GM23248 (cell line): ENCODE results near the gene BCL7A. TPM values are rescaled to one million over a fixed set of nuclear protein-coding genes. Genes with fewer than 3 reads are reported as not detected.
A peak's percentile ranks its signal among the peaks of the same experiment; 100 is the strongest.

Source experiments
- DNase-seq: peaks from one replicate; pipeline ENCODE4 v3.0.0-alpha.2; 2015
- H2AFZ ChIP-seq: fragments of 200-600 bp; sonication (generic); 2 replicates; pipeline ENCODE4 v1.6.1; 2016; ENCODE audit warnings: antibody characterized with exemption
- H3F3A ChIP-seq: fragments of 200-600 bp; sonication (generic); 2 replicates; pipeline ENCODE4 v1.6.1; 2016; ENCODE audit warnings: mild to moderate bottlenecking, antibody characterized with exemption, mixed run types; ENCODE audit not compliant: insufficient read depth
- H3K27ac ChIP-seq: fragments of 200-600 bp; sonication (generic); 2 replicates; pipeline ENCODE4 v1.5.1; 2016; ENCODE audit warnings: mild to moderate bottlenecking
- H3K27me3 ChIP-seq: fragments of 200-600 bp; sonication (generic); replicated peaks from 2 replicates; pipeline ENCODE4 v1.6.1; 2016; ENCODE audit warnings: mild to moderate bottlenecking; ENCODE audit not compliant: insufficient read depth
- H3K36me3 ChIP-seq: fragments of 200-600 bp; sonication (generic); 2 replicates; pipeline ENCODE4 v1.6.1; 2016; ENCODE audit warnings: low read depth, mild to moderate bottlenecking
- H3K4me1 ChIP-seq: fragments of 200-600 bp; sonication (generic); 2 replicates; pipeline ENCODE4 v1.6.1; 2016; ENCODE audit warnings: mild to moderate bottlenecking; ENCODE audit not compliant: insufficient read depth
- H3K4me2 ChIP-seq: fragments of 200-600 bp; sonication (generic); one replicate; pipeline ENCODE4 v1.6.1; 2016; ENCODE audit warnings: mild to moderate bottlenecking; ENCODE audit not compliant: unreplicated experiment
- H3K4me3 ChIP-seq: fragments of 200-600 bp; sonication (generic); 2 replicates; pipeline ENCODE4 v1.5.1; 2016; ENCODE audit warnings: mild to moderate bottlenecking
- H3K79me2 ChIP-seq: fragments of 200-600 bp; sonication (generic); 2 replicates; pipeline ENCODE4 v1.6.1; 2016; ENCODE audit warnings: mild to moderate bottlenecking; ENCODE audit not compliant: insufficient read depth
- H3K9ac ChIP-seq: fragments of 200-600 bp; sonication (generic); 2 replicates; pipeline ENCODE4 v1.6.1; 2016; ENCODE audit warnings: mild to moderate bottlenecking
- H3K9me2 ChIP-seq: fragments of 200-600 bp; sonication (generic); 2 replicates; pipeline ENCODE4 v1.6.1; 2016; ENCODE audit warnings: mixed run types, mild to moderate bottlenecking, moderate library complexity; ENCODE audit not compliant: insufficient read depth
- H3K9me3 ChIP-seq: fragments of 200-600 bp; sonication (generic); one replicate; pipeline ENCODE4 v1.6.1; 2017; ENCODE audit warnings: low read depth
- H4K20me1 ChIP-seq: fragments of 200-600 bp; sonication (generic); 2 replicates; pipeline ENCODE4 v1.6.0; 2016; ENCODE audit not compliant: insufficient read depth
- EZH2 ChIP-seq: fragments of 200-600 bp; sonication (generic); IDR thresholded peaks from 2 replicates; pipeline ENCODE4 v1.6.1; 2018; ENCODE audit warnings: antibody characterized with exemption, mild to moderate bottlenecking; ENCODE audit not compliant: insufficient read depth, poor library complexity, severe bottlenecking
- EZH2phosphoT487 ChIP-seq: fragments of 200-600 bp; sonication (generic); IDR thresholded peaks from 2 replicates; pipeline ENCODE4 v1.6.1; 2018; ENCODE audit warnings: antibody characterized with exemption, moderate library complexity, mild to moderate bottlenecking, low read depth; ENCODE audit not compliant: insufficient read depth
- WGBS, 2 experiments: methylation state at CpG; one replicate each; pipeline ENCODE4 v1.1.6; 2015 to 2017; ENCODE audit warnings: low lambda C conversion rate in 2 of 2, low coverage in 1 of 2; ENCODE audit errors: missing lambda C conversion rate in 2 of 2; 5-methylcytosine and 5-hydroxymethylcytosine counted together
- in situ Hi-C: fragments of 300-500 bp; cut with MboI; formaldehyde crosslinking; loops from 2 replicates; pipeline ENCODE4 v1.15.0; 2020
- polyA plus RNA-seq: library from polyadenylated mRNA; unstranded; fragments of >200 nt; fragmentation: Nextera tagmentation; extraction: Ambion mirVana; gene quantifications from 2 replicates; pipeline ENCODE4 v1.2.1, GENCODE V29; 2016
- total RNA-seq: library from RNA; depleted of rRNA; stranded (reverse); fragments of >200 nt; shearing (Covaris generic); gene quantifications from 2 replicates; pipeline ENCODE4 v1.2.3, GENCODE V29; 2014

BCL7A gene
- total and polyA plus RNA-seq, 2 experiments from 2014 or later = 2.7 to 4.2 TPM

DNA sequence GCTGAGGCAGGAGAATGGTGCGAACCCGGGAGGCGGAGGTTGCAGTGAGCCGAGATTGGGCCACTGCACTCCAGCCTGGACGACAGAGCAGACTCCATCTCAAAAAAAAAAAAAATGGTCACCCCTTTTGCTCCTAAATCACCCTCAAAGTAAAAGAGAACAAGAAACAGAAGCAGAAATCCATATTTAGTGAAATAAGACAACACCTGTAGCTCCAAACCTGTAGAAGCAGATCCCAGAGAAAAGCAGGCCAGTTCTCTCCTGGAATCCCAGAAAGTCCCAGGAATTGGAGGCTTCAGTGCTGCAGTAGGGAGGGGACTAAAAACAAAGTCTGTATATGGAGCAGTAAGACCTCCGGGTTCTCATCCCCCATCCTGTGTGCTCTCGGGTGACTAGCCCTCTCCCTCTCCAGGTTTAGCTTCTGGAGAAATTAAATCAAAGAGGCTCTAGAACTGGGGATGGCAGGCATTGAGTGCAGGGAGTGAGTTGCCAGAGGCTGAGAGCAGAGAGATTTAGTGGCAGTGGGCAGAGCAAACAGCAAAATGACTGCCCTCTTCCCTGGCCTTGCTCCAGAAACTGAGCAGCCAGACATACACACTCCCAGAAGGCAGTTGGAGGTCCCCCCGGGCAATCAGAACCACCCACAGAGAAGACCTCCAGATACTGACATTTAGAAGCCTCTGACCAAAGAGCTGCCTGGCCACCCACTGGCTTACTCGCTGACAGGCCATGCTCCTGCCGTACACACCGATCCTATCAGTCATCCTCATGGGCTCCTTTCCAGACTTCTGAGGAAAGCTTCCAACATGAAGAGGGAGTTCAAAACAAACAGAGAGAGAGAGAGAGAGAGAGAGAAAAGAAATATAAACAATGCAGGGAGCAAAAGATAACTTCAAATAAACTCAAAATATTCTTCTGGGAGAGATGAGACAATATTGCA is 50.6 kb downstream of the BCL7A start:
- peak overlapping the region; percentile 44 for H3K4me2 ChIP-seq
- peak overlapping the region; percentile 64 for H2AFZ ChIP-seq
- H3K9ac ChIP-seq = peak overlapping the region; percentile 53
- no peaks in the 10 kb centered on the region for H4K20me1 ChIP-seq
- no peaks in the 10 kb centered on the region for H3K27me3 ChIP-seq
- peak overlapping the region; percentile 47 for H3K27ac ChIP-seq
- in situ Hi-C loops = no loop called here
- no peaks in the 10 kb centered on the region for H3K36me3 ChIP-seq
- H3K4me3 ChIP-seq = 0 out of 2 replicates have a peak overlapping the region, but pooled peaks have one; percentile 19
- no peaks in the 10 kb centered on the region for H3K9me3 ChIP-seq
- no peak for TF ChIP-seq EZH2phosphoT487
- no peak for TF ChIP-seq EZH2
- H3F3A ChIP-seq = peaks cover 16% of the 10 kb centered on the region
- no peaks in the 10 kb centered on the region for H3K79me2 ChIP-seq
- DNase-seq = peak; percentile 93
- 46 to 48% methylated on average over 11 of the region's 11 CpGs for WGBS, 2 experiments
- peaks cover 11% of the 10 kb centered on the region for H3K4me1 ChIP-seq
- no peaks in the 10 kb centered on the region for H3K9me2 ChIP-seq

DNA sequence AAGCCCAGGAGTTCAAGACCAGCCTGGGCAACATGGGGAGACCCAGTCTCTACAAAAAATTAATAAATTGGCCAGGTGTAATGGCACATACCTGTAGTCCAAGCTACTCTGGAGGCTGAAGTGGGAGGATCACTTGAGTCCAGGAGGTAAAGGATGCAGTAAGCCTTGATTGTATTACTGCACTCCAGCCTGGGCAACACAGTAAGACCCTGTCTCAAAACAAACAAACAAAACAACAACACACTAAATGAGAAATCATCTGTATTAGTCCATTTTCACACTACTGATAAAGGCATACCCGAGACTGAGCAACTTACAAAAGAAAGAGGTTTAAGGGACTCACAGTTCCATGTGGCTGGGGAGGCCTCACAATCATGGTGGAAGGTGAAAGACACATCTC is 52.1 kb downstream of the BCL7A start:
- 88 to 96% methylated on average over 1 of the region's 1 CpG for WGBS, 2 experiments
- H3K9me2 ChIP-seq = no peaks in the 10 kb centered on the region
- no peak for DNase-seq

DNA sequence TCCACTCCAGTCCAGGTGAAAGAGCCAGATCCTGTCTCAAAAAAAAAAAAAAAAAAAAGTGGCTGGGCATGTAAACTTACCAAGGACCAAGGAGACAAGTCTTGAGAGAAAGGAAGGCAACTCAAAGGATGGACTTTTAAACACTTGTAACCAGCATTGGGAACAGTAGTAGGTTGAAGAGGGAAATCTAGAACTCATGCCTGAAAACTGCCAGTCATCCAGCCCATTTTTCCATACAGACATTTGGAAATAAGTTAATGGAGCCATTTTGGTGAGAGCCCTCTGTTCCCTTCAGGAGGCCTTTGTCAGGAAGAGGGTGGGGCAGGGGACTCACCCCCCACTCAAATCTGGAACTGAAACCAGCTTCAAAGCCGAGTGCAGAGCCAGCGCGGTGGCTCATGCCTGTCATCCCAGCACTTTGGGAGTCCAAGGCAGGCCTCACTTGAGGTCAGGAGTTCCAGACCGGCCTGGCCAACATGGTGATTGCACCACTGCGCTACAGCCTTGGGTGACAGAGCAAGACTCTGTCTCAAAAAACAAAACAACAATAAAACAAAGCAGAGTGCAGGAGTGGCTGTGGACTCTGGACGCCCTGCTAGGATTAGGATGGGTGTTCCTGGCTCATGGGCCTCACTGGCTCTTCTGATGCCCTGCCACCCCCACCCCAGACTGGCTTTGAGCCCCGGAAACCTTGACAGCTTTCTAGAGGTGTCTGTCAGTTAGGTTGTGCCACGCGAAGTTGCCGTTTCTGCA is 55.2 kb downstream of the BCL7A start:
- TF ChIP-seq EZH2phosphoT487 (no peak), EZH2 (no peak)
- Histone ChIP-seq H3K36me3 (no peaks in the 10 kb centered on the region), H3K27ac (no peak overlapping the region), H3K79me2 (peaks cover 22% of the 10 kb centered on the region), H2AFZ (no peak overlapping the region), H3K9ac (no peak overlapping the region), H3F3A (peaks cover 46% of the 10 kb centered on the region), H3K9me2 (no peaks in the 10 kb centered on the region), H3K9me3 (no peaks in the 10 kb centered on the region), H3K4me1 (peaks cover 26% of the 10 kb centered on the region), H3K27me3 (no peaks in the 10 kb centered on the region), H3K4me2 (no peak overlapping the region), H4K20me1 (no peaks in the 10 kb centered on the region), H3K4me3 (no peak overlapping the region)
- no peak for DNase-seq
- in situ Hi-C loops = no loop called here
- 94 to 95% methylated on average over 10 of the region's 10 CpGs for WGBS, 2 experiments

More for the DNA sequence above, 52.1 kb downstream of the BCL7A start:
- H3K4me2 ChIP-seq = no peak overlapping the region
- H2AFZ ChIP-seq = no peak overlapping the region
- no peak overlapping the region for H3K9ac ChIP-seq
- H3F3A ChIP-seq = peaks cover 21% of the 10 kb centered on the region
- in situ Hi-C loops = no loop called here
- no peaks in the 10 kb centered on the region for H4K20me1 ChIP-seq
- no peaks in the 10 kb centered on the region for H3K9me3 ChIP-seq
- H3K79me2 ChIP-seq = no peaks in the 10 kb centered on the region
- no peaks in the 10 kb centered on the region for H3K36me3 ChIP-seq
- H3K4me3 ChIP-seq = no peak overlapping the region
- H3K27ac ChIP-seq = no peak overlapping the region
- no peaks in the 10 kb centered on the region for H3K27me3 ChIP-seq
- TF ChIP-seq EZH2 (no peak), EZH2phosphoT487 (no peak)
- H3K4me1 ChIP-seq = peaks cover 11% of the 10 kb centered on the region
